Neural progenitor cell (in vitro differentiated cells): ENCODE measurements around the gene ATG5. TPM values are rescaled to one million over a fixed set of nuclear protein-coding genes. Genes with fewer than 3 reads are reported as not detected.
"Not testable (repeated sequence)": the region's sequence is repeated elsewhere in the genome, so short reads cannot be mapped to it uniquely, and the experiment has no call there.

Experiments used
- DNase-seq: peaks from one replicate; pipeline ENCODE4 v3.0.0-alpha.2; 2016; ENCODE audit warnings: low spot score
- H2AFZ ChIP-seq: fragments of 200-600 bp; sonication (generic); replicated peaks from 2 replicates; pipeline ENCODE4 v1.6.1; 2016; ENCODE audit warnings: antibody characterized with exemption
- H3F3A ChIP-seq: fragments of 200-600 bp; sonication (generic); 2 replicates; pipeline ENCODE4 v1.6.1; 2016; ENCODE audit warnings: antibody characterized with exemption, low read depth
- H3K27ac ChIP-seq: fragments of 200-600 bp; sonication (generic); 2 replicates; pipeline ENCODE4 v1.5.1; 2016; ENCODE audit warnings: mild to moderate bottlenecking
- H3K27me3 ChIP-seq: fragments of 200-600 bp; sonication (generic); 2 replicates; pipeline ENCODE4 v1.6.1; 2016; ENCODE audit warnings: mild to moderate bottlenecking, moderate library complexity
- H3K36me3 ChIP-seq: fragments of 200-600 bp; sonication (generic); 2 replicates; pipeline ENCODE4 v1.5.1; 2016
- H3K4me1 ChIP-seq: fragments of 200-600 bp; sonication (generic); 2 replicates; pipeline ENCODE4 v1.6.1; 2016; ENCODE audit warnings: mixed run types
- H3K4me2 ChIP-seq: fragments of 200-600 bp; sonication (generic); 2 replicates; pipeline ENCODE4 v1.6.1; 2016
- H3K4me3 ChIP-seq: fragments of 200-600 bp; sonication (generic); 2 replicates; pipeline ENCODE4 v1.5.1; 2016
- H3K79me2 ChIP-seq: fragments of 200-600 bp; sonication (generic); 2 replicates; pipeline ENCODE4 v1.6.1; 2016; ENCODE audit warnings: low read depth
- H3K9ac ChIP-seq: fragments of 200-600 bp; sonication (generic); 2 replicates; pipeline ENCODE4 v1.6.1; 2016
- H3K9me3 ChIP-seq: fragments of 200-600 bp; sonication (generic); 2 replicates; pipeline ENCODE4 v1.5.1; 2016; ENCODE audit warnings: low read depth
- H4K20me1 ChIP-seq: fragments of 200-600 bp; sonication (generic); 2 replicates; pipeline ENCODE4 v1.6.1; 2016; ENCODE audit warnings: low read depth
- H3K27ac Mint-ChIP-seq: 3 replicates; pipeline ENCODE4 v1.8.0; 2021; ENCODE audit warnings: mixed read lengths
- H3K27me3 Mint-ChIP-seq: 2 replicates; pipeline ENCODE4 v1.8.0; 2022; ENCODE audit warnings: low read depth, mild to moderate bottlenecking, inconsistent platforms, moderate library complexity, mixed read lengths; ENCODE audit not compliant: insufficient read depth
- H3K36me3 Mint-ChIP-seq: 3 replicates; pipeline ENCODE4 v1.8.0; 2021; ENCODE audit warnings: mixed read lengths
- H3K4me1 Mint-ChIP-seq: 3 replicates; pipeline ENCODE4 v1.8.0; 2021; ENCODE audit warnings: mixed read lengths
- H3K4me3 Mint-ChIP-seq: 3 replicates; pipeline ENCODE4 v1.8.0; 2021; ENCODE audit warnings: mild to moderate bottlenecking, moderate library complexity, mixed read lengths
- H3K9me3 Mint-ChIP-seq: 3 replicates; pipeline ENCODE4 v1.8.0; 2020; ENCODE audit warnings: mixed read lengths
- CTCF ChIP-seq: fragments of 200-600 bp; sonication (generic); IDR thresholded peaks from 2 replicates; pipeline ENCODE4 v1.5.1; 2017; ENCODE audit warnings: antibody characterized with exemption, mild to moderate bottlenecking
- EZH2 ChIP-seq: fragments of 200-600 bp; sonication (generic); IDR thresholded peaks from 2 replicates; pipeline ENCODE4 v1.6.1; 2017; ENCODE audit warnings: antibody characterized with exemption, mild to moderate bottlenecking, moderate library complexity
- EZH2phosphoT487 ChIP-seq: fragments of 200-600 bp; sonication (generic); IDR thresholded peaks from 2 replicates; pipeline ENCODE4 v1.6.1; 2017; ENCODE audit warnings: antibody characterized with exemption
- total RNA-seq: library from RNA; depleted of rRNA; stranded (reverse); fragments of >200 nt; gene quantifications from 2 replicates; pipeline ENCODE4 v1.2.3, GENCODE V29; 2015; ENCODE audit warnings: low replicate concordance

Gene ATG5
- total RNA-seq, 1 donor from 2014 or later: 45.0 TPM

DNA sequence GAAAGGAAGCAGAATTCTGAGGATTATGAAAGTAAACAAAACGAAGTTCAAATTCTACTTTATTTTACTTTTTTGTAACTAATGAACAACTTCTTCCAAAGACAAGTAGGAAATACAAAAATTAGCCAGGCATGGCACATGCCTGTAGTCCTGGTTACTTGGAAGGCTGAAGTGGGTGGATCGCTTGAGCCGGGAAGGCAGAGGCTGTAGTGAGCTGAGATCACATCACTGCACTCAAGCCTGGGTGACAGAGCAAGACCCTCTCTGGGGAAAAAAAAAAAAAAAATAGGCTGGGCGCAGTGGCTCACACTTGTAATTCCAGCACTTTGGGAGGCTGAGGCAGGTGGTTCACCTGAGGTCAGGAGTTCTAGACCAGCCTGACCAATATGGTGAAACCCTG, 82.3 kb downstream of the ATG5 start:
- no peak overlapping the region for H3K27ac Mint-ChIP-seq
- no peaks in the 10 kb centered on the region for H3K4me1 Mint-ChIP-seq
- peaks cover 2% of the 10 kb centered on the region for H3K27me3 Mint-ChIP-seq

DNA sequence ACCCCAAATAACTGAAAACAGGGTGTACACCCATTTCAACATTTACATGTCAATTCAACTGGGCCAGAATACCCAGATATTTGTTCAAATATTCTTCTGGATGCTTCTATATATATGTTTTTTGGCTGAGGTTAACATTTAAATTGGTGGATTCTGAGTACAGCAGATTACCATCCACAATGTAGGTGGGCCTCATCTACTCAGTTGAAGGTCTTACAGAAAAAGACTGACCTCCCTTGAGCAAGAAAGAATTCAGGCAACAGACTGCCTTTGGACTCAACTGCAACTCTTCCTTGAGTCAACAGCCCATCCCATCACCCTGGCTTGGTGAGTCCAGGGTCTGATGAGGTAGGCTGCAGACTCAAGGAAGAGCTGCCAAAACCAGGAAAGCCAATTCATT, 84.1 kb downstream of the ATG5 start:
- Histone ChIP-seq H3K4me2 (no peak overlapping the region), H3K36me3 (peaks cover under 1% of the 10 kb centered on the region), H3K9me3 (no peaks in the 10 kb centered on the region), H3K4me1 (no peaks in the 10 kb centered on the region), H2AFZ (no peak overlapping the region), H3K27ac (no peak overlapping the region), H3K4me3 (no peak overlapping the region), H3F3A (no peaks in the 10 kb centered on the region), H3K27me3 (no peaks in the 10 kb centered on the region), H3K79me2 (no peaks in the 10 kb centered on the region), H3K9ac (no peak overlapping the region), H4K20me1 (no peaks in the 10 kb centered on the region)
- TF ChIP-seq EZH2phosphoT487 (no peak), CTCF (no peak), EZH2 (no peak)
- H3K27me3 Mint-ChIP-seq: peaks cover 2% of the 10 kb centered on the region
- H3K4me3 Mint-ChIP-seq: no peak overlapping the region
- H3K36me3 Mint-ChIP-seq: peaks cover 10% of the 10 kb centered on the region
- peaks cover under 1% of the 10 kb centered on the region for H3K9me3 Mint-ChIP-seq
- no peaks in the 10 kb centered on the region for H3K4me1 Mint-ChIP-seq
- no peak overlapping the region for H3K27ac Mint-ChIP-seq
- no peak for DNase-seq

More for the DNA sequence above, 82.3 kb downstream of the ATG5 start:
- Histone ChIP-seq H2AFZ (no peak overlapping the region), H3K9me3 (no peaks in the 10 kb centered on the region), H3K9ac (no peak overlapping the region), H3K4me2 (no peak overlapping the region), H3F3A (no peaks in the 10 kb centered on the region), H3K27me3 (no peaks in the 10 kb centered on the region), H3K27ac (no peak overlapping the region), H3K4me1 (no peaks in the 10 kb centered on the region), H3K79me2 (no peaks in the 10 kb centered on the region), H3K4me3 (no peak overlapping the region), H4K20me1 (no peaks in the 10 kb centered on the region), H3K36me3 (no peaks in the 10 kb centered on the region)
- TF ChIP-seq EZH2: no peak
- no peak for TF ChIP-seq CTCF
- no peak for TF ChIP-seq EZH2phosphoT487
- Mint-ChIP-seq H3K9me3 (no peaks in the 10 kb centered on the region), H3K36me3 (peaks cover 13% of the 10 kb centered on the region), H3K4me3 (no peak overlapping the region)
- DNase-seq: no peak

DNA sequence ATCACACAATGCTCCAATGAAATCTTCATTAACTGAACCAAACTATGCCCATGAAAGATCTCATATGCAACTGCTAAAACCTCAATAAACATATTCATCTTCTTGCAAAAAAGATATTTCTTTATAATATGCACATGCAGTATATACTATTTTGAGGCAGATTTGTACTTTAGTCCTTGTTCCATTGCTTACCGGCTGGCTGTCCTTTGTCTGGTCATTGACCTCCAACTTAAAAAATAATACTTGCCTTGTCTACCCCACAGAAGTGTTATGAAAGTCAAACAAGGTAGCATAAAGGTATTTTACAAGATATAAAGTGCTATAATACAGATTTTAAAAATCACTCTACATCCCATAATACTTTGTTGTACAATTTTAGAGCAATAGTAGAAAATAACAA, 88.3 kb downstream of the ATG5 start:
- H3K27me3 Mint-ChIP-seq: peaks cover 2% of the 10 kb centered on the region
- Histone ChIP-seq H3F3A (no peaks in the 10 kb centered on the region), H4K20me1 (no peaks in the 10 kb centered on the region), H3K79me2 (no peaks in the 10 kb centered on the region), H3K27ac (no peak overlapping the region), H2AFZ (no peak overlapping the region), H3K4me2 (no peak overlapping the region), H3K36me3 (peaks cover 8% of the 10 kb centered on the region), H3K9ac (no peak overlapping the region), H3K4me3 (no peak overlapping the region), H3K4me1 (no peaks in the 10 kb centered on the region), H3K9me3 (no peaks in the 10 kb centered on the region), H3K27me3 (no peaks in the 10 kb centered on the region)
- H3K9me3 Mint-ChIP-seq: peaks cover 16% of the 10 kb centered on the region
- no peaks in the 10 kb centered on the region for H3K4me1 Mint-ChIP-seq
- no peak overlapping the region for H3K27ac Mint-ChIP-seq
- H3K4me3 Mint-ChIP-seq: no peak overlapping the region
- DNase-seq: no peak
- H3K36me3 Mint-ChIP-seq: peaks cover 18% of the 10 kb centered on the region
- no peak for TF ChIP-seq EZH2
- no peak for TF ChIP-seq EZH2phosphoT487
- no peak for TF ChIP-seq CTCF

DNA sequence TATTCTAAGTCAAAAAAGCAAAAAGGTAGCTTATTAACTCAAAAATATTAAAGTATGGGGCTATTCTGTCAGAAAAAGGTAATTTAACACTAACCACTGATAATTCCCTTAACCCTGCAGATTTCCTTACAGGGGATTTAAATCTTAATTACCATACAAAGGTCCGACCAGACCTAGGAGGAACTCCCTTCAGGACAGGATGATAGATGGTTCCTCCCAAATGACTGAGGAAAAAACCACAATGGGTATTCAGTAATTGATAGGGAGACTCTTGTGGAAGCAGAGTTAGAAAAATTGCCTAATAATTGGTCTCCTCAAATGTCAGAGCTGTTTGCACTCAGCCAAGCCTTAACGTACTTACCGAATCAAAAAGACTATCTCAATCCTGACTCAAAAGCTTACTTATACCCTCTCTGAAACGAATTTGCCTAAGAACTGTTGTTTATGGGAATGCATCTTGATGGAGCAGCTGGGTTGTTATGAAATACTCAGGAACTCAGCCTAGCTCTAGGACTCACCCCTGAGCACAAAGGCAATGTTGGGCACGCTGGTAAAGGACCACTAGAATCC, 95.6 kb downstream of the ATG5 start:
- H3K9me3 ChIP-seq, H3K36me3 Mint-ChIP-seq, H3K27ac ChIP-seq, H3K4me3 ChIP-seq, H3K4me1 Mint-ChIP-seq, H3K4me3 Mint-ChIP-seq, H3K79me2 ChIP-seq, DNase-seq, H3K36me3 ChIP-seq, H3K27me3 ChIP-seq, H3F3A ChIP-seq, H3K27ac Mint-ChIP-seq, H3K4me1 ChIP-seq, H3K4me2 ChIP-seq, H3K27me3 Mint-ChIP-seq, H3K9me3 Mint-ChIP-seq, H2AFZ ChIP-seq, H4K20me1 ChIP-seq, H3K9ac ChIP-seq: not testable (repeated sequence)
